SK-N-MC (cell line): Measurements from ENCODE around the gene NLGN3.

Experiments
- EZH2 ChIP-seq: fragments of 200-600 bp; sonication (generic); IDR thresholded peaks from one replicate; pipeline ENCODE4 v1.6.1; 2017; ENCODE audit warnings: antibody characterized with exemption
- POLR2AphosphoS5 ChIP-seq: IDR thresholded peaks from 2 replicates; pipeline ENCODE4 v1.6.1; 2012; ENCODE audit warnings: mild to moderate bottlenecking, low read depth, low read length, borderline replicate concordance

GRCh38 chrX:71173440-71173839 lies 28.8 kb downstream of the NLGN3 start:
- TF ChIP-seq EZH2 (no peak), POLR2AphosphoS5 (no peak)
